ENCODE results near the gene MTURN.

DNA sequence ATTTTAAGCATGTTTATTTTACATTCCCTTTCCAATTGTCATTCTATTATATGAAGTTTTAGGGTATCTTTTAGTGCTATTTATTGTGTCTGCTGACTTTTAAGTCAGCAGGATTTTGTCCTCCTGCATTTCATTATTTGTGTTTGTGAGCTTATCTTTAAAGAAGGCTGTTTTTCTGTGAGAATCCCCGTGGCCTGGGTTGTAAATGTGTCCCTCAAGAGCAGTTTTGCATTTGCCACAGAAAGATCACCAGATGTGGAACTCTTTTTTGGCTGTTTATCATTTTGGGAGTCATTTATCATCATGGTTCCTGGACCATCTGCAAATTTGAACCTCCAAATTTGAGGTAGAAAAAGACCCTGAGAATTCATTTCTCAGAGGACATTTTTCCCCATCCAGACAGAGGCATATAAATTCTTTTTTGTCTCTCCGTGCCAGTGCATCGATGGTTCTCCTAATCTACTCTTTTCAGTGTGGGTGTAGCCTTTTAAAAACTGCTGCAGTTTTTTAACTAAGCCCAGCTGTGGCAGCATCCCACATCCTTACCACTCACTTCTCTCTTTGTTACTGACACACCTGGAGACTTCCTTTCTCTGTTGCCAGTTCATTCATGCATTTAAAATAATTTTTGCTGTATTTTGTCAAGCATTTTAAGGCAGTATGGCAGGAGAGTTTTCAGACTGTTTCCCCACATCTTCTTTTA lies 20.1 kb upstream of the MTURN start:
- TF ChIP-seq POLR2A (IDR thresholded peaks at IDR 0.05): no peak
- TF ChIP-seq, protein P1, sequence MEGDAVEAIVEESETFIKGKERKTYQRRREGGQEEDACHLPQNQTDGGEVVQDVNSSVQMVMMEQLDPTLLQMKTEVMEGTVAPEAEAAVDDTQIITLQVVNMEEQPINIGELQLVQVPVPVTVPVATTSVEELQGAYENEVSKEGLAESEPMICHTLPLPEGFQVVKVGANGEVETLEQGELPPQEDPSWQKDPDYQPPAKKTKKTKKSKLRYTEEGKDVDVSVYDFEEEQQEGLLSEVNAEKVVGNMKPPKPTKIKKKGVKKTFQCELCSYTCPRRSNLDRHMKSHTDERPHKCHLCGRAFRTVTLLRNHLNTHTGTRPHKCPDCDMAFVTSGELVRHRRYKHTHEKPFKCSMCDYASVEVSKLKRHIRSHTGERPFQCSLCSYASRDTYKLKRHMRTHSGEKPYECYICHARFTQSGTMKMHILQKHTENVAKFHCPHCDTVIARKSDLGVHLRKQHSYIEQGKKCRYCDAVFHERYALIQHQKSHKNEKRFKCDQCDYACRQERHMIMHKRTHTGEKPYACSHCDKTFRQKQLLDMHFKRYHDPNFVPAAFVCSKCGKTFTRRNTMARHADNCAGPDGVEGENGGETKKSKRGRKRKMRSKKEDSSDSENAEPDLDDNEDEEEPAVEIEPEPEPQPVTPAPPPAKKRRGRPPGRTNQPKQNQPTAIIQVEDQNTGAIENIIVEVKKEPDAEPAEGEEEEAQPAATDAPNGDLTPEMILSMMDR (IDR thresholded peaks at IDR 0.05): no peak

Data from thyroid gland (tissue), 4 donors.